GM21447 (cell line): ENCODE data around the gene KIRREL3.

Experiments used
- ATAC-seq: cut with Tn5 transposase; IDR thresholded peaks from one replicate; pipeline ENCODE4 v1.9.1; 2021; ENCODE audit not compliant: unreplicated experiment

The KIRREL3 gene

DNA sequence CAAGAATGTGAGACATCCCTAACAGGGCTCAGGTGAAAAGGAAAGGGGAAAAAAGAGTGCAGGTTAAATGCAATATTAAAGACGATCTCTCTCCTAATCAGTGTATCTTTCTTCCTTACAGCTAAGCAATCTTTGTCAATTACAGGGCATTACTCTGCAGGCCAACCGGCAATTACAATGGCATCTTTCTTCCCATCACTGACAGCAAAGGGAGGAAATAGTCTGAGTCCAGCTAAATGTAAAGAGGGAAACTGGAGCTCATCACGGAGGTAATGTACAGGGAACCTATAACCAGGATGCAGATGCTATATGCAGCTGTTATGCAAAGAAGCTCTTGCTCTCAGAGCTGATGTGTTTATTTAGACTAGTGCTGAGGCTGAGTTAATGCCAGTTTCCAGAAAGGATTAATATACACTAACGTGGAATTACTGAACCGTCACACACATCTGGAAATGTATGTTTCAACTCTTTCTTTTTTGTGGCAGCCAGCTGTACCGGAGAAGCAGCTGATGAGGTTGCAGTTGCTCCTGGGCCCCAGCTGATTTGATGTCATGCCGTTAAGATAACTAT is 121.6 kb downstream of the KIRREL3 start:
- ATAC-seq = no peak

DNA sequence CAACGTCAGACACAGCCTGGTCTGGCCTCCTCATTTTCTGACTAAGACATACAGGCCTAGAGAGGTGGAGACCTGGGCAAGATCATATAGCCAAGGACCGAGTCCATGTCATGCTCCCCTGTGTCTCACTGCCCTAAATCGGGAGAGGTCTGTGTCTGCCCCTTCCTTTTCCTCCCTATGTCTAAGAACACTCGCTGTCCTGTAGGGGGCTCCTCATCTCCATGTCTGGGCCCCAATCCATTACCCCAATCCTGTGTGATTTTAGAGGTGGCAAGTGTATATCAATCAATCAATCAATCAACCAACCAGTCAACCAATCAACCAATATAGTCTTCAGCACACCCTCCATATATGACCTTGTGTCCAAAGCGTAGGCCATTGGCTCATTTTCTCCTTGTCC is 125.7 kb downstream of the KIRREL3 start:
- ATAC-seq = no peak

DNA sequence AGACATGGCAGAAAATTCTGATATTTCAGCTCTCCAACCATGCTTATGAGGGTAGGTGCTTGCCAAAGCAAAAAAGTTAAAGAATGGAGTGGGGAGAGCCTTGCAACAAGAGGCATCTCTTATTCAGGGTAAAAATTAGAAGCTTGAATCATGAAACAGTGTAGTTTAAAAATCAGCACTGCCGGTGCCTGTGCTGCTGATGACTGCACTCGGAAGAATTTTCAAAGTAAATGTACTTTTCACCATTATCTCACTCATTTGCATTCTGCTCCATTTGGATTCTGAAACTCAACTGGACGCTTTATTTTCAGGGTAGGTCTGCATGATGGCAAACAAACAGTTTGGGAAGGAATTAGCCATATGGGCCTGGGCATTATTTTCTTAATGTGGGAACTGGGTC is 126.3 kb downstream of the KIRREL3 start:
- no peak for ATAC-seq

DNA sequence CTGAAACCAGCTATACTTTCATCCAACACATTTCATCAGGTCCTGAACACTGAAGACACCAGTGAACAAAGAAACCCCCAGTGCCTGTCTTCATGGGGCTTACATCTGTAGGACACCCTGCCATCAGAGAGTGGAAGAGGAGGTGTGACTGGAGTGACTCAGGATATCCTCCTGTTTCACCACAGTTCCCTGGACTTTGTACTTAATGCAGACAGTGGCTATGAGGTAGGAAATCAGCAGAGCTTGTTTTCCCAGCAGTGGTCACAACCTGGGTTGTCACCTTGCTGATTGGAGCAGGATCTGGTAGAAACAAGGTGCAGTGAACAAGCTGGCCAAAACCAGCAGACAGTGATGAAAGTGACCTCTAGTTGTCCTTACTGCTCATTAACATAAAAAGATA is 128.8 kb downstream of the KIRREL3 start:
- no peak for ATAC-seq

DNA sequence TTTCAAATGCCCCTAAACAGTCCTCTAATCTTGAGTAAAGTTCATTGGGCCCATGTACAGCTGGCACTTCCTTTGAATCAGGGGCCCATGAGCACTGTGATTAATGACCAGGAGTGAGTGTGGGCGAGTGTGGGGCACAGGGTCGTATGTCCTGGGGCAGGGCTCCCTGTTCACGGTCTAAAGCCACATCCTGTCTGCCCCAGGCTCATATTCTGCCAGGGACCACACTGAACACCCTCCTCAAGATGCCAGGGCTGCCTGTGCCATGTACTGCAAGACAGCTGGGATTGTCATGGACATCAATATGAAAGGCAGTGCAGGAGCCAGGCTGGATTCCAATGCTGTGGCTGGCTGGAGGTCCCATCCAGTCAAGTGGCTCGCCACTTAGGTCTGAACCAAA is 130.5 kb downstream of the KIRREL3 start:
- ATAC-seq = no peak

DNA sequence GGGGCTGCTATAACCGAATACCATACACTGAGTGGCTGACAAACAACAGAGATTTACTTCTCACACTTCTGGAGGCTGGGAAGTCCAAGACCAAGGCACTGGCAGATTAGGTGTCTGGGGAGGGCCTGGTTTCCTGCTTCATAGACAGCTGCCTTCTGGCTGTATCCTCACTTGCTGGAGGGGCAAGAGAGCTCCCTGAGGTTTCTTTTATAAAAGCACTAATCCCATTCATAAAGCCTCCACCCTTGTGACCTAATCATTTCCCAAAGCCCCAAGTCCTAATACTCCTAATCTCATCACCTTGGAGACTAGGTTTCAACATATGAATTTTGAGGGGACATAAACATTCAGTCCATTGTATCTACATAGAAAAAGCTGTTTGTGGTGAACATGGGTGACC is 131.8 kb downstream of the KIRREL3 start:
- ATAC-seq = no peak

DNA sequence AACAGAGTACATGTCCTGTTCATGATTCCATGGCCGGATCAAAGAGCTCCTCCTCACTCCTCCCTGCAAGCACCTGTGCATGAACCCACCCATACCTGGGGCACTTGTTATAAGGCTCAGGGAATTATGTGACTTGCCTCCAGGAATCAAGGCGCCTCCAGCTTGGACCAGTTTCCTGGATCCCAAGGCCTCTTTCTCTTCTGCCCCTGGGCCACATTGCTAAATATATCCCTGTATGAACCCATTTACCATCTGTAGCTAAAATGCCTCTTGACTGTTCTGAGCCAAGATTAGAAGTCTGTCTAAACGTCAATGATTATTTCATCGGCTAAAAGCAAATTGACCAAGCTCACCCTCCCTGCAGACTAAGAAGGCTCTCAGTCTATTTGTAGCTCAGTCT is 135.6 kb downstream of the KIRREL3 start:
- ATAC-seq = no peak

DNA sequence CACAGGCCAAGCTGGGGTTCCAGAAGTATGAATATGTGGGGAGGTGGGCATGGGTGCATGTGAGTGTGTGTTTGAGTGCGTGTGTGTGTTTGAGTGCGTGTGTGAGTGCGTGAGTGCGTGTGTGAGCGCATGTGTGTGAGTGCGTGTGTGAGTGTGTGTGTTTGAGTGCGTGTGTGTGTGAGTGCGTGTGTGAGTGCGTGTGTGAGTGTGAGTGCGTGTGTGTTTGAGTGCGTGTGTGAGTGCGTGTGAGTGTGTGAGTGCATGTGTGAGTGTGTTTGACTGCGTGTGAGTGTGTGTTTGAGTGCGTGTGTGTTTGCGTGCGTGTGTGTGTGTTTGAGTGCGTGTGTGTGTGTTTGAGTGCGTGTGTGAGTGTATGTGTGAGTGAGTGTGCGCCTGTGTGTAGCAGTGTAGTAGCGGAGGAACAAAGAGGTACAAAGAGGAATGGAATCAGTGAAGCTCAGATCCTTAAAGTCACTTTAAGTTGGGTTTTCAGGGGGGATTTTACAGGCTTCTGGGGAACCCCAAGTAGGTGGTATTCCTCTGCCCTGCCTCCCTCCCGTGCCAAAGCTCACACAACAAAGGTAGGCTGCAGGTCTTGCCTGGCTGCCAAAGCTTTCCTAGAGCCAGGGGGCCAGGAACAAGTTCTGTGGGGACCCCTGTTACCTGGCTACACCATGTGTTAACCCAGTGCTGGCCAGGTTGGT is 137.1 kb downstream of the KIRREL3 start:
- no peak for ATAC-seq

DNA sequence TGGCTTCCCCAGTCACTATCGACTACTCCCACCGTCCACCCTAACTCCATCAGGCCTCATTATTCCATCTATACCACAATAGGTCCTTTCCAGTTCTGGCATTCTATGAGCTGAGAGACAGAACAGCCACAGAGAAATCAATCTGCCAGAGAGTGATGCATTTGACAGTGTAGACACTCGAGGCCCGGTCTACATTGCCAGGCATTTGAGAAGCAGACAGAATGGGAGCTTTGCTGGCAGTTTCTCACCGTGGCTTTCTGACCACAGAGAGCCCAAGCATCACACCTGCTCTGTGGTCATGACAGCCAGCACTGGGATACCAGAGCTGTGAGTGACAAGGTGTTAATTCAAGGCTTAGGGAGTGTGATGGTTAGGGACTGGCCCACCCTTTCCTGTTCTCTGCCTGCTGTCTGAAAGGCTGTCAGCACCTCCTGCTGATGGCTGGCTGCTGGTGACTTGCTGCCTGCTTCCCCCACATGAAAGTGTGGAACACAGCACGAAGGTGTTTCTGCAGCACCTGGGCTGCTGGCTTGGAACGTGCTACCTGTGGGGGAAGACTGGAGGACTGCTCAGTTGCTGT is 137.8 kb downstream of the KIRREL3 start:
- ATAC-seq = peak; percentile 65

DNA sequence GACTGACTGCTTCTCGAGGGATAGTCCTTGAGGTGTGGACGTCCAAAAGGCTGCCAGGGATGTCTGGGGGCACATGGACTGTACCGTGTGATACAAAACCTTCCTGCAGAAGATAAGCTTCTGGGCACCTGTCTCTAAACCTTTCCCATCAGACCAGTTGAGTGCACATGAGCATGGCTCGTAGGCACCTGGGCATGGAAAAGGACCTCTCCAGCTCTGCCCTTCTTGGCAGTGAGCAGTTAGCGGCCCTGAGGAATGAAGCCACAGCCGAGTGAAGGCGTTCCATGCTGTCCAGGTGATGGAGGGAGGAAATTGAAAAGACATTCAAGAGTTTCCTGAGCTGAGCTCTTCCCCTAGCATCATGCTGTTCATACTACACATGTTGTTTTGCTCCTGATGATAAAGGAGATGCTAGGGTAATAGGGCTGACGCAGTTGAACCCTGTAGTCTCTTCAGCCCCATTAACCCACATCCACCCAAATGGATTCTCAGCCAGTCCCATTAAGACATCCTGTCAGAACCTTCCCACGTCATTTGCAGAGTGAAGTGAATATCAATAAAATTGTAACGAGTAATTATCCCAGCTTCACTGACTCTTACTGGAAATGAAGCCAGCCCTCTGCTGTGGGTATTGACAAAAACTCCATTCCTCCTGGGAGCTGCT is 138.6 kb downstream of the KIRREL3 start:
- ATAC-seq = no peak

DNA sequence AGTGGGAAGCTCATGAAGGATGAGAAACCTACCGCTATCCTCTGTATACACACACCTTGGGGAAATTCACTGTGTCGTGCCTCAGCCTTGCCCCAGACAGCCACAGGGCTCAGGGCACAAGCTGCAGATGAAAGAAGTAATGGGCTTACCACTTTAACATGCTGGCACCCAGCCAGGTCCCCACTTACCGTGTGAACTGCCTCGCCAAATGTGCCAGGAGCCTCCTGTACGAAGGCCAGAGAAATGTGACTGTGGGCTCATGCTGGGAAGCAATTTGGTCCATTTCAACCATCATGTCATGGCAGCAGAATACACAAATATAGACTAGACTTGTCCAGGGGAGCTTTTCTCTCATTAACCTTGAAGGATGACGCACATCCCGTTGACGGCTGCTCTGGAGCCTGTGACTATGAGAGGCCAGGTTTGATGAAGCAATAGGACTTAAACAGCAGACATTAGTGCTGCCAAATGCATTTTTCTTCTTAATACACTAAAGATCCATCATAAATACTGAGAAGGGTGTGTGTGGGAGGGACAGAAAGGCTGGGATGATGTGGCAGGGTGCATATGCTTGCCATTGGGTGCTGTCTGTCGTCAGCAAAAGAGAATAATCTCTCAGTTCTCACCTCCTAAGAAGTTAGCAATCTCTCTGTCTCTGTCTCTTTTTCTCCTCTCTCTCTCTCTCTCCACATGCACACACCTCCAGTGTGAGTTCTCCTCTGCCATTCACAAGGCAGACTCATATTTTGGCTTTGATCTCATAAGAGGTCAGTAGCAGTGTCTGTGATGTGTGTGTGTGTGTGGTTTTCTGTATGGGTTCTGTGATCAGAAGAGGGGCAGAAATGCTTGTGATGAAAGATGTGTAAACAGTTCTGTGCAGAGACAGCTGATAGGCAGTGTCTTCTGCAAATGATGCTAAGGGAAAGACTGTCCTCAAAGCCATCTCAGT is 142.4 kb downstream of the KIRREL3 start:
- ATAC-seq = no peak

DNA sequence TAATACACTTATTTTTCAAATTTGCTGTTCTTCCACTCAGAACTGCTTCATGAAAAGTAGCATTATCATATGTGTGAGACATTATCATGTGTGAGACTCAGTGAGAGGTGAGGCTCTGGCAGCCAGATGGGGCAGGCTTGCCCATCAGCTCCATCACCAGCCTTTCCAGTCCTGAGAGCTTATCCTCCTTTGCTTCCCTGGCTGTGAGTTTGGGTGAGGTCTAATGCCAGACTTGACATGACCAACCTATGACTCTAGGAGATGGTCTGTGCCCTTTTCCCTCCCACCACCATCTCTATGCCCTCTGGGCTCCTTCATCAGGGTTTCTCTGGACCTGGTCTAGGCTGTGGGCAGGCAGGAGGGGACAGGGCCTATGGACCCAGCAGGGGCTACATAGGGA is 145.0 kb downstream of the KIRREL3 start:
- no peak for ATAC-seq

DNA sequence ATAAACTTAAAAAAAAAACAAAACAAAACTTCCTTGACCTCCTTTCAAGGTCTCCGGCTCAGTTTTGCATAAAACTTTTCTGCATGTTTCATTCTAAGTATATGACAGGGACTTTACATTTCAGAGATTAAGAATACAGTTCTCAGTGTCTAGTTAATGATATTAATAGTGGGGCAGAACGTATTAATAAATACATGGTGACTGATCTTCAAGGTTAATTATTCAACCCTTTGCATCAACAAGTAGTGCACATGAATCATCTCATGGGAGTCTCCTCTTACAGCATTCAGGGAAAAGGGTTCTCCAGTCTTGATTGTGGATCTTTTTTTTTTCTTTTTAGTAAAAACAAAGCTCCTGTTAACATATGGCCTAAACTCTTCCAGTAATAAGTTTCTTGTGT is 146.8 kb downstream of the KIRREL3 start:
- peak; percentile 88 for ATAC-seq

DNA sequence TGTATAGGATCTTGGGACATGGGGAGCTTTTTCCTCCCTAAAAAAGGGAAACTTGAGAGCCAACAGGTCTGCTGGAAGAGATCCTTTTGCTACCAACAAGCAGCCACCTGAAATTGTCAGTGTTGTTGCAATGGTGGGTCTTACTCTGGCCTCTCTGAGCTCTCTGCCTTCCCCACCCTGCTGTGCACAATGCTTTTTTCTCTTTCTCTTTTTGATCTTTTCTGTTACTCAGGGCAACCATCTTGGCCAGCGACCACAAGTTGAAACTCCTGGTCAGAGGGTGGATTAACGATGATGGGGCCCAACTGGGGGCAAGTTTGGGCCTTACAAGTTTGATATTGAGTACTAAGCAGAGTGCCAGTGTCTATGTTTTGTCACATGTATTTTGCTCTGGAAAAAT is 155.8 kb downstream of the KIRREL3 start:
- ATAC-seq = no peak

DNA sequence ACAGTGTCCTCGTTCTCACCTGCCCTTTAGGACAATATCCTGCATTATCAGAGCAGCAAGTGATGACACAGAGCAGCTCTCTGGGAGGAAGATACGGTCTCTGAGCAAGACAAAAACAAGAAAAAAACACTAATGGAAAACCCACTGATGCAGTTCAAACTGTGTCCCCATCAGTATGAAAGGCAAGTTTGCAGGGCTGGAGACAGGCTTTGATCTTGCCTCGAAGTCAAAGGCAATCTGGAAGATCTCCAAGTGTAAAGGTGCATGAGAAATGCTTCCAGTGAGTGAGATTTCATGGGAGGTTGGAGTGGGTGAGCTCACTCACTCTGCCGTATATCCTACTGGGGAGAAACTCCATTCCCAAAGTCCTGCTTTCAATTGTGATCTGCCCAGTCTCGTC is 157.5 kb downstream of the KIRREL3 start:
- no peak for ATAC-seq

DNA sequence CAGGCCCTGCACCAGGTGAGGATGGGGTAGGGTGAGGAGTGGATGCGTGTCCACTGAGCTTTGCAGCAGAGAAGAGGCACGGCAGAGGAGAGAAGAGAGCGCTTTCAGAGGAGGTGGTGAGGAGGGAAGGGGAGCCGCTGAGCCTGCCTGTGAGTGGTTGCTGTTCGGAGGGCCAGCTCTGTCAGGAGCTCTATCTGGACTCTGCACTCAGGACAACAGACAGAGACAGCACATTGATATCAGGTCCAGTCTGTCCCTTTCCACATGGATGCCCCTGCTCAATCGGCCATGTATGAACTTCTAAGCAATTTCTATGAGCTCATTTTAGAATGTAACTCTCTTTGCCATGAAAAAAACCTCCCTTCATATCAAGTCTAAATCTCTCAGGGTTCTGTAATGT is 158.6 kb downstream of the KIRREL3 start:
- no peak for ATAC-seq

DNA sequence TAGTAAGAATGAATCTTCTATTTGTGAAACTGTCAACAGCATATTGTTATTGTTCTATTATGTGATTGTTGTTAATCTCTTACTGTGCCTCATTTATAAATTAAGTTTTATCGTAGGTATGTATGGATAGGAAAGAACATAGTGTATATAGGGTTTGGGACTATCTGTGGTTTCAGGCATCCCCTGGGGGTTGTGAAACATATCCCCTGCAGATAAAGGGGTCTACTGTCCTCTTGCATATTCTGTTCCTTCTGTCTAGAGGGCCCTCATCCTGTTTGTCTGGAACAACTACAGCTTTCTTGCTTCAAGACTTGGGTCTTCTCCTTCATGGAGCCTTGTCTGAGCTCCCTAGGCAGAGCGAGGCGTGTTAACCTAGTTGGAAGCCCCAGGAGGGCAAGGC is 159.6 kb downstream of the KIRREL3 start:
- no peak for ATAC-seq

DNA sequence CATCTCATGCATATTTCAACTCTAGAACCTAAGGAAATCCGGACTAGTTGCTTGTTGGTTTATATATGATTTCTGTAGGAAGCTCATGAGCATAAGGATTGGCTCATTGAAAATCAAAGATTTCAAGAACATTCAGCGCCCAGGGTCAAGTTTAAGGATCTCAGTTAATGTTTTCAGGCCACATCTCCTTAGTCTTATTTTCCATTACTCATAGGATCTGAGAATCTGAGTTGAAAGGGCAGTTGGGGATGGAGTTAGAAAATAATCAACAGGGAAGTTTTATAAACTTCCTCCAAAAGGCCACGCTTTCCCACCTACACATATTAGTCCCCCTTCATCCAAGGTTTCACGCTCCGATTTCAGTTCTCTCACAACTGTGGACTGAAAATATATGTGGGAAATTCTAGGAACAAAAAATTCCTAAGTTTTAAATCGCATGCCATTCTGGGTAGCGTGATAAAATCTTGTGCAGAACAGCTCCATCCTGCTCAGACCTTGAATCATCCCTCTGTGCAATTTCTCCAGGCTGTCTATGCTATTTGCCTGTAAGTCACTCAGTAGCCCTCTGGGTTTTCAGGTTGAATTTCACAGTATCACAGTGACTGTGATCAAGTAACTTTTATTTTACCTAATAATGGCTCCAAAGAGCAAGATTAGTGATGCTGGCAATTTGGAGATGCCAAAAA is 160.2 kb downstream of the KIRREL3 start:
- ATAC-seq = no peak

DNA sequence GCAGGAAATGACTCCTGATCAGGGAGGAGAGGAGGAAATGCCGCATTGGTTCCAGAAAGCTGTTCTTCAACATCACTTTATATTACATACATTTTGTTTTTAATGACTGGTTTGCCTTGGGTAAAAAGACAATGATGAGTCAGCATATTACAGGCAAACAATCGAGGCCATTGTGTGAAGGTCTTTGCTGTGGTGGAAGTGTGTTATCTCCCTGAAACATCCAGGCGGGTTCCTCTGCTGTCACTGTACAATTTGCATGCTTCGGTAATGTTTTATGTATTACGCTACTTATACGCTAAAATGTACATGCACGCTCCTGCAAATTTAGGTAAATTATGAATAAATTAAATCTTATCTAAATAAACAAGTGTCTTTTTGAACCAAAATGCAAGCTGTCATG is 161.1 kb downstream of the KIRREL3 start:
- no peak for ATAC-seq

DNA sequence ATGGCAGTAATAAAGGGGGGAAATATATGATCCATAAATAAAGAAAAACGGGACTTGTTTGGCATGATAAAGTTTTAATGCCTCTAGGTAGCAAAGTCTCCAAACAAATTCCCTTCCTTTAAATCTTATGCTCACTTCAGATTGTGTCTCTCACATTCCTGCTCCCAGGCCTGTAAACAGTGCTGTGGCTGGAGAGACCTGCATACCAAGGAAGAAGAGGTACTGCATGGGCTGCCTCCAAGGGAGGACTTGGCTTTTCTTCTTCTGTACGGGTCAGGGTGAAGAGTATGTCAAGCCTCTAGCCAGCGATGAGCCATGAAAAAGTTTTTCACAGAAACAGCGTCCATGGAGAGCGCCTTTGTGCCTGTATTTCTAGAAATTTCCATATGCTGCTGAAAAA is 161.8 kb downstream of the KIRREL3 start:
- no peak for ATAC-seq

DNA sequence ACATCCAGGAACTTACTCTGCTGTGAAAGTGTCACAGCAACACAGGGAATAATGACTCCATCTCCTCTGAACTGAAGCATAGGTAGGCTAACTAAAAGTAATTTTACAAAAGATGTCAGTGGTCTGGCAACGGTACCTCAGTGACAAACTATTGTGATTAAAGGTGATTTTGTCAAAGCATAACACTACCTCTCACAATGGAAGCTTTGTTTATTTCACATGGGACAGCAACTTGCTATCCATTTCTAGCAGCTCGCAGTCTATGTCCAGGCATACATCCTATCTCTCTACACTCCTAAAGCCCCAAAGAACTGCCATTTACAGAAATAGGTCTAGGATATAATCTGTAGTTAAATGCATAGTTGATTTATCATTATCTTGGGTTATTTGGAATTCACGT is 163.0 kb downstream of the KIRREL3 start:
- ATAC-seq = no peak
